ENCODE results near the gene IL17RB. TPM values are rescaled to one million over a fixed set of nuclear protein-coding genes. Genes with fewer than 3 reads are reported as not detected.
A peak's percentile ranks its signal among the peaks of the same experiment; 100 is the strongest.

The IL17RB gene
- total and polyA plus RNA-seq, 2 of the 8 experiments (the other 6 are each of a cell fraction or from before 2014, with no cell fraction given): 7.0 to 24.6 TPM

- no peaks in the 10 kb centered on the region; the same call in 1 of the 2 replicates for H3K79me1 ChIP-seq (ENCODE audit: low read depth, low read length)
- ChIA-PET CTCF (ENCODE audit: partially characterized antibody) (interaction anchor here (0.7 to 1.6 kb wide), 4 partner anchors 8 to 116 kb away, joined by 3 to 5 read pairs (median 4); no protein-coding TSS in a partner anchor), POLR2A (ENCODE audit: partially characterized antibody) (interaction anchor here (0.7 to 2.0 kb wide), 5 partner anchors 9 to 39 kb away, joined by 3 to 7 read pairs (median 4); partner anchors contain the start of genes CHDH and IL17RB)
- peak within 1 kb of the TSS; percentile 52; the same call in 1 of the 2 replicates for H2BK12ac ChIP-seq (ENCODE audit: low read depth, low read length)
- no peak within 1 kb of the TSS for H3K14ac ChIP-seq (ENCODE audit: insufficient read length)
- H3K4me3 ChIP-seq (ENCODE audit: extremely low read depth in 1 of 4, insufficient read depth in 2 of 4, low read depth in 3 of 4, low read length in 4 of 4): peak within 1 kb of the TSS; percentile 73 to 94 (median 90)
- H3K4ac ChIP-seq (replicated peaks; ENCODE audit: insufficient read length, low read depth, low read length): no peak within 1 kb of the TSS
- H2AFZ ChIP-seq (ENCODE audit: low read length): peak within 1 kb of the TSS; percentile 37; the same call in 1 of the 2 replicates
- WGBS, 2 experiments (ENCODE audit: extremely low coverage in 1 of 2, insufficient coverage in 1 of 2, insufficient read length in 1 of 2, insufficient replicate concordance in 2 of 2, low coverage in 1 of 2, low lambda C conversion rate in 2 of 2, missing lambda C conversion rate in 1 of 2): 3% methylated on average over 39 of the region's 65 CpGs; no CpG with 5 or more reads in 1 of the 2 experiments
- no peak within 1 kb of the TSS for H3K23ac ChIP-seq (ENCODE audit: insufficient read length)
- H3K4me1 ChIP-seq (replicated peaks in 1 of 4; ENCODE audit: control insufficient read depth in 3 of 4, insufficient read depth in 4 of 4, low read length in 3 of 4): peaks cover 3 to 7% (median 4%) of the 10 kb centered on the region in 4 experiments; a peak in 5 of 7 replicates
- H3K56ac ChIP-seq (replicated peaks; ENCODE audit: insufficient read length, low read depth, low read length): peak within 1 kb of the TSS; percentile 85
- H2BK120ac ChIP-seq (replicated peaks; ENCODE audit: low read depth, low read length): no peak within 1 kb of the TSS
- peaks cover 10 to 48% (median 27%) of the 10 kb centered on the region in 4 experiments; a peak in 7 of 8 replicates for H3K36me3 ChIP-seq (ENCODE audit: control insufficient read depth in 2 of 4, insufficient read depth in 4 of 4, low read length in 3 of 4)
- H3K27me3 ChIP-seq (replicated peaks in 1 of 4; ENCODE audit: control insufficient read depth in 3 of 4, extremely low read depth in 1 of 4, insufficient read depth in 3 of 4, low read length in 3 of 4): no peaks in the 10 kb centered on the region
- peak within 1 kb of the TSS; percentile 85 to 88 for H3K4me2 ChIP-seq (ENCODE audit: insufficient read depth in 1 of 2, low read depth in 2 of 2, low read length in 2 of 2)
- H3K27ac ChIP-seq (ENCODE audit: low read depth, low read length): peak within 1 kb of the TSS; percentile 80
- peak within 1 kb of the TSS; percentile 11 for H4K91ac ChIP-seq (replicated peaks; ENCODE audit: insufficient read length, low read length)
- H3K9ac ChIP-seq (replicated peaks in 1 of 4; ENCODE audit: extremely low read depth in 1 of 4, low read depth in 3 of 4, low read length in 3 of 4): peak within 1 kb of the TSS; percentile 59 to 96 (median 86)
- DNase-seq (ENCODE audit: low read depth in 1 of 2, low spot score in 2 of 2) (peak; percentile 72 to 94), FAIRE-seq (no peak)
- no peak within 1 kb of the TSS for H2BK20ac ChIP-seq (ENCODE audit: low read length)
- no peak within 1 kb of the TSS for H2BK15ac ChIP-seq (ENCODE audit: low read length)
- peaks cover 2% of the 10 kb centered on the region; the same call in 1 of the 2 replicates for H3K23me2 ChIP-seq (ENCODE audit: low read depth, low read length)
- H4K8ac ChIP-seq (ENCODE audit: extremely low read depth, insufficient read depth, low read length): peak within 1 kb of the TSS; percentile 95; the same call in 1 of the 2 replicates
- H4K5ac ChIP-seq (ENCODE audit: insufficient read length, low read depth, low read length): peak within 1 kb of the TSS; percentile 68
- no peaks in the 10 kb centered on the region for H4K20me1 ChIP-seq (replicated peaks in 1 of 2; ENCODE audit: control insufficient read depth in 1 of 2, insufficient read depth in 2 of 2, low read length in 2 of 2)
- H2BK5ac ChIP-seq (ENCODE audit: low read depth, low read length): peak within 1 kb of the TSS; percentile 92
- H2AK5ac ChIP-seq (ENCODE audit: low read depth, low read length): no peak within 1 kb of the TSS
- H3K18ac ChIP-seq (ENCODE audit: extremely low read depth, low read length): peak within 1 kb of the TSS; percentile 95; the same call in 1 of the 2 replicates
- peaks cover 0 to 12% of the 10 kb centered on the region in 2 experiments; a peak in 2 of 4 replicates for H3K79me2 ChIP-seq (ENCODE audit: control insufficient read depth in 1 of 2, insufficient read depth in 2 of 2, low read length in 2 of 2)
- H3K9me3 ChIP-seq (ENCODE audit: insufficient read depth in 2 of 2, low read depth in 1 of 2, low read length in 1 of 2): no peaks in the 10 kb centered on the region; a peak in 1 of 4 replicates
- peak; percentile 92 for TF ChIP-seq TBP (IDR thresholded peaks at IDR 0.05; ENCODE audit: low read depth, low read length)
- peak; percentile 98 for TF ChIP-seq TAF7 (optimal IDR thresholded peaks at IDR 0.05; ENCODE audit: borderline replicate concordance, low read depth, low read length)
- TF ChIP-seq POLR2AphosphoS5 (IDR thresholded peaks at IDR 0.05; ENCODE audit: low read depth, low read length): peak; percentile 93
- TF ChIP-seq TAF1 (IDR thresholded peaks at IDR 0.05; ENCODE audit: low read depth, low read length): peak; percentile 98
- TF ChIP-seq PHF8 (conservative IDR thresholded peaks at IDR 0.05; ENCODE audit: low read depth, low read length): peak; percentile 95
- 0 out of 2 replicates have a peak, but pooled peaks have one; percentile 9 for TF ChIP-seq USF2 (IDR thresholded peaks at IDR 0.05; ENCODE audit: low read length)
- TF ChIP-seq MAX (IDR thresholded peaks at IDR 0.05): peak; percentile 59
- TF ChIP-seq EGR1 (IDR thresholded peaks at IDR 0.05; ENCODE audit: borderline replicate concordance, low read depth, low read length): peak; percentile 67; the same call in 1 of the 2 replicates
- TF ChIP-seq KDM4A (IDR thresholded peaks at IDR 0.05; ENCODE audit: low read depth, low read length, severe bottlenecking): peak; percentile 77
Observed at GRCh38 chr3:53881691-53882593, 35.6 kb downstream of the IL17RB start, which contains the start of gene ACTR8. TSS of gene ACTR8 (minus strand) at chr3:53882152. CDS start at chr3:53882101, 51 bp downstream.
